Mesothelial cell of epicardium (in vitro differentiated cells): ENCODE data around the gene CACNA1C. TPM values are rescaled to one million over a fixed set of nuclear protein-coding genes. Genes with fewer than 3 reads are reported as not detected.

ENCODE experiments used
- DNase-seq, 2 experiments: peaks; one replicate each; pipeline ENCODE4 v3.0.0; 2021; ENCODE audit warnings: low spot score in 2 of 2; ENCODE audit not compliant: unreplicated experiment in 2 of 2
- H3K27ac Mint-ChIP-seq: 2 replicates; pipeline ENCODE4 v1.8.0; 2021; ENCODE audit warnings: mixed read lengths
- H3K27me3 Mint-ChIP-seq: 2 replicates; pipeline ENCODE4 v1.8.0; 2021; ENCODE audit warnings: low read depth, mixed read lengths
- H3K36me3 Mint-ChIP-seq: 2 replicates; pipeline ENCODE4 v1.8.0; 2021; ENCODE audit warnings: mixed read lengths
- H3K4me1 Mint-ChIP-seq: 2 replicates; pipeline ENCODE4 v1.8.0; 2021; ENCODE audit warnings: mixed read lengths
- H3K4me3 Mint-ChIP-seq: 2 replicates; pipeline ENCODE4 v1.8.0; 2021; ENCODE audit warnings: mild to moderate bottlenecking, moderate library complexity, mixed read lengths
- H3K9me3 Mint-ChIP-seq: 2 replicates; pipeline ENCODE4 v1.8.0; 2021; ENCODE audit warnings: mixed read lengths
- total RNA-seq: library from RNA; stranded (reverse); gene quantifications from 3 replicates; pipeline ENCODE4 v1.2.1, GENCODE V29; 2021
- TF ChIP-seq, protein P1 (sequence below): fragments of 200-600 bp; sonication (generic); IDR thresholded peaks from one replicate; pipeline ENCODE4 v1.5.0; 2021; ENCODE audit warnings: antibody characterized with exemption; ENCODE audit not compliant: unreplicated experiment

Gene CACNA1C
- total RNA-seq, 1 donor from 2014 or later, result 33.6 TPM

DNA sequence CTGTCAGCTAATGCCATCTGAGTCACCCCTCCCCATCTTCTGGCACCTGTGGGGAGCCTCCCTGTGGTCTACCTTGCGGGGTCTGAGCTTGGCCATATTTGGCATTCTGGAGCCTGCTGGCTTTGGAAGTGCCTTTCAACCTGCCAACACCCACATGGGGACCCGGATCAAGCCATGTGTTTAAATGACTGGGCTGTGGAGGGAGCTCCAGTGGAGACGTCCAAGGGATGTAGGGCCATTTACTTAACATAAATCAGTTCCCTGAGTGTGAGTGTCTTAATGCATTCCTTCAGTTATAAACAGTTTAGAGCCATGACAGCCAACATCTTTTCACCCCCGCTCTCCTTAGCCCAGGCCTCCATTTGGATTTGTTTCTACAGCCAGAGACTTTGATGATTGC lies 22.0 kb downstream of the CACNA1C start:
- Mint-ChIP-seq H3K36me3 (peaks cover 20% of the 10 kb centered on the region), H3K27ac (peak overlapping the region; percentile 21), H3K9me3 (peaks cover 24% of the 10 kb centered on the region), H3K4me3 (no peak overlapping the region), H3K4me1 (peaks cover 21% of the 10 kb centered on the region), H3K27me3 (no peaks in the 10 kb centered on the region)
- no peak for DNase-seq
- TF ChIP-seq, protein P1, sequence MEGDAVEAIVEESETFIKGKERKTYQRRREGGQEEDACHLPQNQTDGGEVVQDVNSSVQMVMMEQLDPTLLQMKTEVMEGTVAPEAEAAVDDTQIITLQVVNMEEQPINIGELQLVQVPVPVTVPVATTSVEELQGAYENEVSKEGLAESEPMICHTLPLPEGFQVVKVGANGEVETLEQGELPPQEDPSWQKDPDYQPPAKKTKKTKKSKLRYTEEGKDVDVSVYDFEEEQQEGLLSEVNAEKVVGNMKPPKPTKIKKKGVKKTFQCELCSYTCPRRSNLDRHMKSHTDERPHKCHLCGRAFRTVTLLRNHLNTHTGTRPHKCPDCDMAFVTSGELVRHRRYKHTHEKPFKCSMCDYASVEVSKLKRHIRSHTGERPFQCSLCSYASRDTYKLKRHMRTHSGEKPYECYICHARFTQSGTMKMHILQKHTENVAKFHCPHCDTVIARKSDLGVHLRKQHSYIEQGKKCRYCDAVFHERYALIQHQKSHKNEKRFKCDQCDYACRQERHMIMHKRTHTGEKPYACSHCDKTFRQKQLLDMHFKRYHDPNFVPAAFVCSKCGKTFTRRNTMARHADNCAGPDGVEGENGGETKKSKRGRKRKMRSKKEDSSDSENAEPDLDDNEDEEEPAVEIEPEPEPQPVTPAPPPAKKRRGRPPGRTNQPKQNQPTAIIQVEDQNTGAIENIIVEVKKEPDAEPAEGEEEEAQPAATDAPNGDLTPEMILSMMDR, result no peak

DNA sequence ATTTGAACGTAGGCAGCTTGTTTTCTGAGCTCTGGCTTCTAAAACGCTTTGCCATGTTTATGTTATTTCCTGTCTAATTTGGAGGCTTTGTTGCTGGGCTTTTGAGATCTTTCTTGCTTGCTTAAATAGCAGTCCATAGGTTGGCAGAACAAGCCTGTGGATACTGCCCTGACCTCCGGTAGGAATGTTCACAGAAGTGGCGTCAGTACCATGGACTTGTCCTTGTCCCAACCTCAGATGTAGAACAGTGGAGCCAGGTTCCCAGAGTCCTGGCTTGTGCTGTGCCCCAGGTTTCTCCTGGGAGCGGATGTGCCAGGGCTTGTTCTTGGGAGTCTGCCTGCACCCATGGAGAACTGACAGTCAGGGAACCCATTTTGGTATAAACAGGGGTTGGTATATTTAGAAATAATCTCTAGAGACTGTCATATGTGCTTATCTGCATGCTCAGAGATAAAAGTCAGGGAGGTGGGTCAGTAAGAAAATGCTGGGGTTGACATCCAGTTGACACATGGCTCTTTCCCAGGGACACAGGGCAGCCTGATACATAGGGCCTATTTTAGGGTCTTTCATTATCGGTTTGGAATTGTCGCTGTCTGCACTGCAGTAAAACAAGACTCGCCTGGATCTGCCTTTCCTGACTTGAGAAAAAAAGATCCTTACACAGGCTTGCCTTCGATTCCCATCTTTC lies 22.9 kb downstream of the CACNA1C start:
- peaks cover 21% of the 10 kb centered on the region for H3K4me1 Mint-ChIP-seq
- H3K4me3 Mint-ChIP-seq, result no peak overlapping the region
- peaks cover 22% of the 10 kb centered on the region for H3K36me3 Mint-ChIP-seq
- H3K9me3 Mint-ChIP-seq, result peaks cover 20% of the 10 kb centered on the region
- TF ChIP-seq, protein P1, result no peak
- DNase-seq, result no peak
- H3K27ac Mint-ChIP-seq, result peak overlapping the region; percentile 14
- H3K27me3 Mint-ChIP-seq, result no peaks in the 10 kb centered on the region

DNA sequence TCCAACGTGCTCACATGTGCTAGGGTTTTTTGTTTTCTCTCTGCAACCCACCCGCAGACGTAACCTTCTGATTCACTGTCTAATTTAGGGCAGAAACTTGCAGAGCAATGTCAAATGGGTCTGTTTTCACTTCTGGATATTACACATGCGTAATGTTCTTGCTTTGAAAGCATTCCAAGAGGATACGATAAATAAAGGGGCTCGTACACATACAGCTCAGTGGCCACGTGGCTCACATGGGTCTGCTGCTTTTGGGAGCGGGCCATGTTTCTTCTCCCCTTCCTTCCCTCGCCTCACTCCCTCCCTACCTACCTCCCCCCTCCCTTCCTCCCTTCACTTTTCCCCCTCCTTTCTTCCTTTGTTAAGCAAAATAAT lies 23.4 kb downstream of the CACNA1C start:
- Mint-ChIP-seq H3K4me1 (peaks cover 21% of the 10 kb centered on the region), H3K36me3 (peaks cover 23% of the 10 kb centered on the region), H3K27me3 (no peaks in the 10 kb centered on the region), H3K9me3 (peaks cover 22% of the 10 kb centered on the region), H3K4me3 (no peak overlapping the region), H3K27ac (peak overlapping the region; percentile 14)
- TF ChIP-seq, protein P1, result no peak
- no peak for DNase-seq

DNA sequence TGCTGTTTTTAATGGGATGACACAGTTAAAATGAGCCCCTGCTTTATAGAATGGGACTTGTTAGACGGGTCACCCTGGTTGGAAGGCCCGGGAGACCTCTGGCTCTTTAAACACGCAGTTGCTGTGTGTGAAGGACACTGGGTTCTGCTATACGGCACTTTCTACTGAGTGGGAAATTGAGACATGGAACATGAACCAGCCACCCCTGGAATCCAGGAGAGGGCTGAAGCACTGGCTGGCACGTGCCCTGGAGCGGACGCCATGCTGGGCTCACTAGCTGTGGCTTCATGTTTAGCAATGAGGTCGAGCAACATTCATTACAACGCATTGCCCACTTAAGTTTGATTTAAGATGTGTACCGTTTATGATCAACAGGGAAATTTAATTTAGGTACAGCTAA lies 23.9 kb downstream of the CACNA1C start:
- Mint-ChIP-seq H3K4me1 (peaks cover 21% of the 10 kb centered on the region), H3K27me3 (no peaks in the 10 kb centered on the region), H3K9me3 (peaks cover 17% of the 10 kb centered on the region), H3K4me3 (no peak overlapping the region), H3K27ac (peak overlapping the region; percentile 14), H3K36me3 (peaks cover 19% of the 10 kb centered on the region)
- DNase-seq, result no peak
- TF ChIP-seq, protein P1, result no peak

DNA sequence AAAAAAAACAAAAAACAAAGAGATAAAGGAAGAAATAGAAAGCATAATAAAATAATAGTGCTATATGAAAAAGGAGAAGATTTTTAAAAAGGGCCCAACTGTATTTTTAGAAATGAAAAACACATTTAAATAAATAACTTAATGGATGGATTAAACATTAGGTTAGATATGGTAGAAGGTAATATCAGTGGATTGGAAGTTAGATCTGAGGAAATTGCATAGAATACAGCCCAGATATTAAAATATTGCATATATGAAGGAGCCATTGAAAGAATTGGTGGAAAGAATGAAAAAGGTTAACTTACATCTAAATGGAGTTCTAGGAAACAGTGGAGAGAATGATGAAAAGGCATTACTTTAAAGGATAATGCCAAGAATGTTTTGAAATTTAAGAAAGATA lies 27.8 kb downstream of the CACNA1C start:
- H3K4me3 Mint-ChIP-seq, result no peak overlapping the region
- peaks cover 19% of the 10 kb centered on the region for H3K36me3 Mint-ChIP-seq
- H3K4me1 Mint-ChIP-seq, result peaks cover 14% of the 10 kb centered on the region
- H3K27me3 Mint-ChIP-seq, result no peaks in the 10 kb centered on the region
- H3K9me3 Mint-ChIP-seq, result peaks cover 12% of the 10 kb centered on the region
- TF ChIP-seq, protein P1, result no peak
- no peak for DNase-seq
- no peak overlapping the region for H3K27ac Mint-ChIP-seq
